GM12875 (cell line): Measurements from ENCODE around the gene HOXB1.

Experiments used
- H3K4me3 ChIP-seq: one replicate; pipeline ENCODE4 v1.5.1; 2011; ENCODE audit warnings: low read depth, low read length, control low read depth
- CTCF ChIP-seq: IDR thresholded peaks from 2 replicates; pipeline ENCODE4 v1.5.1; 2011; ENCODE audit warnings: low read depth, mild to moderate bottlenecking, control low read depth, inconsistent platforms, low read length, moderate library complexity, borderline replicate concordance; ENCODE audit not compliant: insufficient read depth

The HOXB1 gene

GRCh38 chr17:48570325-48571023 is 39.7 kb upstream of the HOXB1 start:
- TF ChIP-seq CTCF, result no peak
- no peak overlapping the region for H3K4me3 ChIP-seq

GRCh38 chr17:48569674-48570324 is 39.0 kb upstream of the HOXB1 start:
- TF ChIP-seq CTCF, result no peak
- no peak overlapping the region for H3K4me3 ChIP-seq

GRCh38 chr17:48569240-48569582 is 38.4 kb upstream of the HOXB1 start:
- H3K4me3 ChIP-seq, result no peak overlapping the region

GRCh38 chr17:48568499-48569239 is 37.9 kb upstream of the HOXB1 start:
- no peak overlapping the region for H3K4me3 ChIP-seq
- no peak for TF ChIP-seq CTCF

More at GRCh38 chr17:48569240-48569582, 38.4 kb upstream of the HOXB1 start:
- no peak for TF ChIP-seq CTCF

- no peak overlapping the region for H3K4me3 ChIP-seq
- TF ChIP-seq CTCF, result no peak
These were observed 37.0 kb upstream of the HOXB1 start for GRCh38 chr17:48567646-48568354.

GRCh38 chr17:48567209-48567608 is 36.4 kb upstream of the HOXB1 start:
- no peak for TF ChIP-seq CTCF

More at GRCh38 chr17:48567209-48567608, 36.4 kb upstream of the HOXB1 start:
- no peak overlapping the region for H3K4me3 ChIP-seq
